DMS153 treated with DMSO at 0.1 percent for 48 hours (cell line): Measurements from ENCODE around the gene APOL2.
A peak's percentile ranks its signal among the peaks of the same experiment; 100 is the strongest.
"Not testable (repeated sequence)": the region's sequence is repeated elsewhere in the genome, so short reads cannot be mapped to it uniquely, and the experiment has no call there.

Experiments used
- DNase-seq: peaks from one replicate; lab custom pipeline; 2025; ENCODE audit not compliant: unreplicated experiment; lab: John Stamatoyannopoulos, UW

APOL2 gene

GRCh38 chr22:36224245-36224644, 15.1 kb downstream of the APOL2 start:
- DNase-seq = no peak

- DNase-seq = no peak
Observed at GRCh38 chr22:36223504-36223903, 15.8 kb downstream of the APOL2 start.

GRCh38 chr22:36222887-36223450, 16.4 kb downstream of the APOL2 start:
- DNase-seq = no peak

GRCh38 chr22:36221799-36222751, 17.3 kb downstream of the APOL2 start:
- peak; percentile 51 for DNase-seq

- peak; percentile 59 for DNase-seq
Observed at GRCh38 chr22:36220451-36220921, 18.8 kb downstream of the APOL2 start.

- no peak for DNase-seq
Observed at GRCh38 chr22:36218648-36219193, 20.6 kb downstream of the APOL2 start.

GRCh38 chr22:36215981-36216380, 23.3 kb downstream of the APOL2 start:
- no peak for DNase-seq

GRCh38 chr22:36213586-36213985, 25.7 kb downstream of the APOL2 start:
- no peak for DNase-seq

GRCh38 chr22:36212901-36213300, 26.4 kb downstream of the APOL2 start:
- no peak for DNase-seq

- DNase-seq = peak; percentile 14
Observed at GRCh38 chr22:36211237-36211861, 28.0 kb downstream of the APOL2 start.

- no peak for DNase-seq
Observed at GRCh38 chr22:36210224-36210623, 29.1 kb downstream of the APOL2 start.

GRCh38 chr22:36209488-36209908, 29.8 kb downstream of the APOL2 start:
- DNase-seq = not testable (repeated sequence)

- no peak for DNase-seq
Observed at GRCh38 chr22:36208914-36209313, 30.4 kb downstream of the APOL2 start.

GRCh38 chr22:36208162-36208765, 31.1 kb downstream of the APOL2 start:
- no peak for DNase-seq

- DNase-seq = no peak
Observed at GRCh38 chr22:36206255-36206654, 33.1 kb downstream of the APOL2 start.

- DNase-seq = not testable (repeated sequence)
Observed at GRCh38 chr22:36205573-36205972, 33.8 kb downstream of the APOL2 start.

GRCh38 chr22:36204632-36205015, 34.7 kb downstream of the APOL2 start:
- DNase-seq = no peak

- DNase-seq = no peak
Observed at GRCh38 chr22:36204001-36204631, 35.2 kb downstream of the APOL2 start.

- DNase-seq = not testable (repeated sequence)
Observed at GRCh38 chr22:36203441-36203840, 35.9 kb downstream of the APOL2 start.

- DNase-seq = peak; percentile 22
Observed at GRCh38 chr22:36202906-36203305, 36.4 kb downstream of the APOL2 start.
